ENCODE measurements around the gene NSUN5. TPM values are rescaled to one million over a fixed set of nuclear protein-coding genes. Genes with fewer than 3 reads are reported as not detected.

NSUN5 gene
- total RNA-seq, 3 donors from 2014 or later = 18.9 to 26.7 (median 21.0) TPM

- ATAC-seq = no peak
- TF ChIP-seq CTCF (IDR thresholded peaks at IDR 0.05) = no peak
- no peaks in the 10 kb centered on the region for H3K9me3 ChIP-seq
- no peak for DNase-seq
- intact Hi-C loops (cut with DNase I, micrococcal nuclease) = no loop called here
- no peaks in the 10 kb centered on the region for H3K36me3 ChIP-seq (ENCODE audit: low read depth)
- no peak overlapping the region for H3K4me3 ChIP-seq
- H3K4me1 ChIP-seq (ENCODE audit: low read depth) = no peaks in the 10 kb centered on the region
These were observed 36.9 kb upstream of the NSUN5 start for GRCh38 chr7:73345538-73345937.

GRCh38 chr7:73343671-73344380 lies 35.2 kb upstream of the NSUN5 start:
- DNase-seq = no peak
- no peaks in the 10 kb centered on the region for H3K9me3 ChIP-seq
- H3K36me3 ChIP-seq (ENCODE audit: low read depth) = no peaks in the 10 kb centered on the region
- no peak overlapping the region for H3K4me3 ChIP-seq
- no peak for ATAC-seq
- intact Hi-C loops (cut with DNase I, micrococcal nuclease) = no loop called here
- no peaks in the 10 kb centered on the region for H3K4me1 ChIP-seq (ENCODE audit: low read depth)
- TF ChIP-seq CTCF (IDR thresholded peaks at IDR 0.05) = no peak

GRCh38 chr7:73342645-73343044 lies 34.0 kb upstream of the NSUN5 start:
- no peak for TF ChIP-seq CTCF (IDR thresholded peaks at IDR 0.05)
- H3K9me3 ChIP-seq = no peaks in the 10 kb centered on the region
- ATAC-seq (peak; percentile 31), DNase-seq (peak in 1 of 3 donors; percentile 17)
- intact Hi-C loops (cut with DNase I, micrococcal nuclease) = no loop called here
- no peaks in the 10 kb centered on the region for H3K36me3 ChIP-seq (ENCODE audit: low read depth)
- H3K4me1 ChIP-seq (ENCODE audit: low read depth) = no peaks in the 10 kb centered on the region
- no peak overlapping the region for H3K4me3 ChIP-seq

- ATAC-seq = no peak
- no peak for DNase-seq
- no peak for TF ChIP-seq CTCF (IDR thresholded peaks at IDR 0.05)
- H3K4me3 ChIP-seq = no peak overlapping the region
- H3K4me1 ChIP-seq (ENCODE audit: low read depth) = no peaks in the 10 kb centered on the region
- intact Hi-C loops (cut with DNase I, micrococcal nuclease) = no loop called here
- no peaks in the 10 kb centered on the region for H3K36me3 ChIP-seq (ENCODE audit: low read depth)
- H3K9me3 ChIP-seq = no peaks in the 10 kb centered on the region
These were observed 33.3 kb upstream of the NSUN5 start for GRCh38 chr7:73341877-73342276.

GRCh38 chr7:73340514-73340913 lies 31.9 kb upstream of the NSUN5 start:
- TF ChIP-seq CTCF (IDR thresholded peaks at IDR 0.05) = no peak
- Histone ChIP-seq H3K36me3 (ENCODE audit: low read depth) (no peaks in the 10 kb centered on the region), H3K4me1 (ENCODE audit: low read depth) (no peaks in the 10 kb centered on the region), H3K4me3 (no peak overlapping the region), H3K9me3 (no peaks in the 10 kb centered on the region)
- no peak for ATAC-seq
- DNase-seq = no peak
- intact Hi-C loops (cut with DNase I, micrococcal nuclease) = no loop called here

GRCh38 chr7:73338321-73338720 lies 29.7 kb upstream of the NSUN5 start:
- Histone ChIP-seq H3K4me1 (ENCODE audit: low read depth) (no peaks in the 10 kb centered on the region), H3K36me3 (ENCODE audit: low read depth) (no peaks in the 10 kb centered on the region), H3K9me3 (no peaks in the 10 kb centered on the region), H3K4me3 (no peak overlapping the region)
- DNase-seq = no peak
- intact Hi-C loops (cut with DNase I, micrococcal nuclease) = no loop called here
- TF ChIP-seq CTCF (IDR thresholded peaks at IDR 0.05) = no peak
- no peak for ATAC-seq
